Karpas-422 (cell line): ENCODE measurements around the gene HYKK. TPM values are rescaled to one million over a fixed set of nuclear protein-coding genes. Genes with fewer than 3 reads are reported as not detected.
"Not testable (repeated sequence)": the region's sequence is repeated elsewhere in the genome, so short reads cannot be mapped to it uniquely, and the experiment has no call there.

Experiments used
- DNase-seq: peaks from one replicate; pipeline ENCODE4 v3.0.0-alpha.2; 2015
- H2AFZ ChIP-seq: fragments of 200-600 bp; sonication (generic); 2 replicates; pipeline ENCODE4 v1.6.1; 2014; ENCODE audit warnings: antibody characterized with exemption, low read length, mixed read lengths
- H3K27ac ChIP-seq: fragments of 200-600 bp; sonication (generic); 2 replicates; pipeline ENCODE4 v1.5.1; 2014; ENCODE audit warnings: mild to moderate bottlenecking, low read length, moderate library complexity
- H3K27me3 ChIP-seq: fragments of 200-600 bp; sonication (generic); 2 replicates; pipeline ENCODE4 v1.6.1; 2014; ENCODE audit warnings: low read length, mixed read lengths
- H3K36me3 ChIP-seq: fragments of 200-600 bp; sonication (generic); 2 replicates; pipeline ENCODE4 v1.6.1; 2014; ENCODE audit warnings: low read length, mixed read lengths; ENCODE audit not compliant: insufficient read depth
- H3K4me1 ChIP-seq: fragments of 200-600 bp; sonication (generic); 2 replicates; pipeline ENCODE4 v1.6.1; 2014; ENCODE audit warnings: mild to moderate bottlenecking, low read length, mixed read lengths
- H3K4me2 ChIP-seq: fragments of 200-600 bp; sonication (generic); 2 replicates; pipeline ENCODE4 v1.6.1; 2014; ENCODE audit warnings: low read length, low read depth, mild to moderate bottlenecking; ENCODE audit not compliant: poor library complexity, severe bottlenecking
- H3K4me3 ChIP-seq: fragments of 200-600 bp; sonication (generic); 2 replicates; pipeline ENCODE4 v1.5.1; 2014; ENCODE audit warnings: mild to moderate bottlenecking, antibody characterized with exemption, low read length, mixed read lengths
- H3K79me2 ChIP-seq: fragments of 200-600 bp; sonication (generic); 2 replicates; pipeline ENCODE4 v1.6.1; 2014; ENCODE audit warnings: mild to moderate bottlenecking, low read length, mixed read lengths
- H3K9ac ChIP-seq: fragments of 200-600 bp; sonication (generic); 2 replicates; pipeline ENCODE4 v1.6.0; 2014; ENCODE audit warnings: low read length
- H3K9me2 ChIP-seq: fragments of 200-600 bp; sonication (generic), shearing (Covaris generic); replicated peaks from 2 replicates; pipeline ENCODE4 v1.6.0; 2014; ENCODE audit warnings: mild to moderate bottlenecking, low read length, moderate library complexity; ENCODE audit not compliant: insufficient read depth
- H3K9me3 ChIP-seq: fragments of 300-700, 200-600 bp; sonication (generic); 2 replicates; pipeline ENCODE4 v1.6.1; 2014; ENCODE audit warnings: low read length, mixed read lengths
- H4K20me1 ChIP-seq: fragments of 200-600 bp; sonication (generic); 2 replicates; pipeline ENCODE4 v1.6.1; 2014; ENCODE audit warnings: mild to moderate bottlenecking, antibody characterized with exemption, low read length, low read depth; ENCODE audit not compliant: insufficient read depth
- total RNA-seq: library from RNA; depleted of rRNA; stranded (reverse); fragments of >200 nt; shearing (Covaris generic); gene quantifications from 2 replicates; pipeline ENCODE4 v1.2.3, GENCODE V29; 2014; ENCODE audit warnings: low replicate concordance

The HYKK gene
- total RNA-seq, 1 experiment from 2014 or later, result 1.2 TPM

DNA sequence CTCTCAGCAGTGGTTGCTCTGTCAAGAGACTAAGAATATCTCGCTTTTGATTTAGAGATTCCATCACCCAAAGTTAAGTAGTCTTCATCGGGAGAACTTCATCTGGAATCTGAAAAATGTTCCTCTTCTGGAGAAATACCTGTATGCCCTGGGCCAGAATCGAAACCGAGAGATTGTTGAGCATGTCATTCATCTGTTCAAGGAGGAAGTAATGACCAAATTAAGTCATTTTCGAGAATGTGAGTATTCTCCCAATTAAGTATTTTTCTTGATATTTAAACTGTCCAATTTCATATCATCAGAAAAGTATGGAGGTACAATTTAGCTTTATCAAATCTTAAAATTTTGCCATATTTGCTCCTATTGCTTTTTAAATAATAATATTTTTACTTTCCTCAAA, 19.9 kb downstream of the HYKK start:
- Histone ChIP-seq H3K9me3 (no peaks in the 10 kb centered on the region), H3K79me2 (no peaks in the 10 kb centered on the region), H3K4me3 (no peak overlapping the region), H3K4me2 (no peak overlapping the region), H3K27ac (no peak overlapping the region), H3K9me2 (no peaks in the 10 kb centered on the region), H4K20me1 (no peaks in the 10 kb centered on the region), H3K36me3 (no peaks in the 10 kb centered on the region), H3K9ac (no peak overlapping the region), H3K27me3 (no peaks in the 10 kb centered on the region), H2AFZ (no peak overlapping the region), H3K4me1 (no peaks in the 10 kb centered on the region; the same call in 1 of the 2 replicates)
- DNase-seq, result no peak

DNA sequence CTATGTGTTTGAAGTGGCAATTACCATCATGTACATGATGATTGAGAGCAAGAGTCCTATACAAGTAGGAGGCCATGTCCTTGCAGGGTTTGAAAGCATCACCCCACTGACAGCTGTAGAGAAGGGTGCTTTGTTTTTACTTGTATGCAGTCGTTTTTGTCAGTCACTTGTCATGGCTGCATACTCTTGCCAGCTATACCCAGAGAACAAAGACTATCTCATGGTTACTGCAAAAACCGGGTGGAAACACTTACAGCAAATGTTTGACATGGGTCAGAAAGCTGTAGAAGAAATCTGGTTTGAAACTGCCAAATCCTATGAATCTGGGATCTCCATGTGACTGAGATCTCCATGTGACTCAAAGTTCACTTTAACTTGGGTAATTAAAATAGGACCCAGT, 26.0 kb downstream of the HYKK start:
- Histone ChIP-seq H3K79me2 (no peaks in the 10 kb centered on the region), H3K36me3 (no peaks in the 10 kb centered on the region)

DNA sequence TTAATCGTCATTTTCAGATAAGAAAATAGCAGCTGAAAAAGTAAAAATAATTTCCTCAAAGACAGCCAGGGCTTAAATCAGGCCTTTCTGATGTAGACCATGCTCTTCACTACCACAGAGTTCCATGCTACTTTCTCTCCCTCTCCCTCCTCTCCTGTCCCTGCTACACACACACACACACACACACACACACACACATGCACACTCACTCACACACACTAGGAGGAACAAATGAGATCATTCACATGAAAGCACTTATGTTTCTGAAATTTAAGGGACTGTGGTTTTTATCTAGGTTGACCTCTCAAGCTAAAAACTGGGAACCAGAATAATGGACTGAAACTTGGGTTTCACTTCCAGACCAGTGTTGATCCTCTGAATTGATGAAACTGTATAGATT, 28.8 kb downstream of the HYKK start:
- Histone ChIP-seq H4K20me1 (no peaks in the 10 kb centered on the region), H3K36me3 (no peaks in the 10 kb centered on the region), H3K4me1 (peaks cover 5% of the 10 kb centered on the region), H3K9me2 (no peaks in the 10 kb centered on the region), H3K4me3 (no peak overlapping the region), H3K79me2 (peaks cover 10% of the 10 kb centered on the region), H3K9ac (no peak overlapping the region), H3K27ac (no peak overlapping the region), H2AFZ (no peak overlapping the region), H3K27me3 (no peaks in the 10 kb centered on the region), H3K9me3 (no peaks in the 10 kb centered on the region), H3K4me2 (no peak overlapping the region)
- DNase-seq, result peak; percentile 33

More for the DNA sequence above, 26.0 kb downstream of the HYKK start:
- Histone ChIP-seq H3K4me3 (no peak overlapping the region), H3K27me3 (no peaks in the 10 kb centered on the region), H3K4me1 (no peaks in the 10 kb centered on the region; the same call in 1 of the 2 replicates), H3K9me2 (no peaks in the 10 kb centered on the region), H3K4me2 (no peak overlapping the region), H3K9ac (no peak overlapping the region), H3K27ac (no peak overlapping the region), H4K20me1 (no peaks in the 10 kb centered on the region), H2AFZ (no peak overlapping the region), H3K9me3 (no peaks in the 10 kb centered on the region)
- DNase-seq, result peak; percentile 9

DNA sequence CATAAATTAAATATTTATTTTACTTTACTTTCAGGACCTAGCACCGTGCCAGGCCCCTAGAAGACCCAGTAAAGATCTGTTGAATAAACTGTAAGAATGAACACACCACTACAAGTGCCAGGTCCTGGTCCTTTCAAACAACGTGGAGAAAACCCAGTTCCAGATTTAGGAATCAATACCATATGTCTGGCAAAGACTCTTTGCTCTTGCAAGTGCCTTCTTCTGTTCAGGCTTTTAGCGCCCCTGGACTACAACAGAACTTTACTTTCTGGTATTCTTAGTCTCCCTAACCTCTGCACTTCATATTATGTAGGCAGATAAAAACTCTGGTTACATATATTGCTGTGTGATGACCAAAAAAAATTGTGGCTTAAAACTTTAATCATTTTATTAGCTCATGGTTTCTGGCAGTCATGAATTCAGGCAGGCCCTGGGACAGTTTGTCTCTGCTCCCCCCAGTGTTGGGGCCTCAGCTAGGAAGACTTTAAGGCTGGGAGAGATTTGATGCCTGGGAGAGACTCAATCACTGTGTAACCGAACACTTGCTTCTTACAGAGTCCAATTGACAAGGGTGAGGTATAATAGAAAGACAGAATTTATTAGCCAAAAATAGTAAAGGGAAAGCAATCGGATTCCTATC, 30.0 kb downstream of the HYKK start:
- H2AFZ ChIP-seq, result no peak overlapping the region
- DNase-seq, result peak; percentile 40
- H3K4me2 ChIP-seq, result no peak overlapping the region
- H4K20me1 ChIP-seq, result peaks cover 4% of the 10 kb centered on the region; the same call in 1 of the 2 replicates
- no peak overlapping the region for H3K27ac ChIP-seq
- H3K4me3 ChIP-seq, result no peak overlapping the region
- peaks cover 22% of the 10 kb centered on the region for H3K79me2 ChIP-seq
- no peaks in the 10 kb centered on the region for H3K9me3 ChIP-seq
- no peaks in the 10 kb centered on the region for H3K27me3 ChIP-seq
- no peaks in the 10 kb centered on the region for H3K9me2 ChIP-seq
- no peak overlapping the region for H3K9ac ChIP-seq
- peaks cover 15% of the 10 kb centered on the region for H3K4me1 ChIP-seq
- peaks cover 9% of the 10 kb centered on the region; the same call in 1 of the 2 replicates for H3K36me3 ChIP-seq

DNA sequence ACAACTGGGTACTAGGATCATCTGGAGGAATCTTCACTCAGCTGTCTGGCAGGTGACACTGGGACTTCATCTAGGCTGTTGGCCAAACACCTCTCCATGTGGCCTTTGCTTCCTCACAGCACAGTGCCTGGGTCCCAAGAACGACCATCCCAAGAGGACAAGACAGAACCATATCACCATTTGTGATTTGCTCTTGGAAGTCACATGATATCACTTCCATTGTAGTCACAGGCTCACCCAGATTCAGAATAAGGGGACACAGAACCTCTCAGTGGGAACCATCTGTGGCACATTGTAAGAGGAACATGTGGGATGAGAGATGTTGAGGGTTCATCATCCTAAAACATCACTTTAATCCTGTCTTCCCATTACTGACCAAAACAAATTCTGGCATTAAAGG, 31.0 kb downstream of the HYKK start:
- no peak overlapping the region for H3K27ac ChIP-seq
- no peak overlapping the region for H3K9ac ChIP-seq
- H3K9me2 ChIP-seq, result no peaks in the 10 kb centered on the region
- no peaks in the 10 kb centered on the region for H3K27me3 ChIP-seq
- peaks cover 30% of the 10 kb centered on the region for H3K79me2 ChIP-seq
- no peak overlapping the region for H3K4me3 ChIP-seq
- H3K9me3 ChIP-seq, result no peaks in the 10 kb centered on the region
- H4K20me1 ChIP-seq, result peaks cover 10% of the 10 kb centered on the region; the same call in 1 of the 2 replicates
- H3K36me3 ChIP-seq, result peaks cover 17% of the 10 kb centered on the region; the same call in 1 of the 2 replicates
- peaks cover 17% of the 10 kb centered on the region for H3K4me1 ChIP-seq
- no peak overlapping the region for H3K4me2 ChIP-seq
- DNase-seq, result peak; percentile 32
- H2AFZ ChIP-seq, result no peak overlapping the region

DNA sequence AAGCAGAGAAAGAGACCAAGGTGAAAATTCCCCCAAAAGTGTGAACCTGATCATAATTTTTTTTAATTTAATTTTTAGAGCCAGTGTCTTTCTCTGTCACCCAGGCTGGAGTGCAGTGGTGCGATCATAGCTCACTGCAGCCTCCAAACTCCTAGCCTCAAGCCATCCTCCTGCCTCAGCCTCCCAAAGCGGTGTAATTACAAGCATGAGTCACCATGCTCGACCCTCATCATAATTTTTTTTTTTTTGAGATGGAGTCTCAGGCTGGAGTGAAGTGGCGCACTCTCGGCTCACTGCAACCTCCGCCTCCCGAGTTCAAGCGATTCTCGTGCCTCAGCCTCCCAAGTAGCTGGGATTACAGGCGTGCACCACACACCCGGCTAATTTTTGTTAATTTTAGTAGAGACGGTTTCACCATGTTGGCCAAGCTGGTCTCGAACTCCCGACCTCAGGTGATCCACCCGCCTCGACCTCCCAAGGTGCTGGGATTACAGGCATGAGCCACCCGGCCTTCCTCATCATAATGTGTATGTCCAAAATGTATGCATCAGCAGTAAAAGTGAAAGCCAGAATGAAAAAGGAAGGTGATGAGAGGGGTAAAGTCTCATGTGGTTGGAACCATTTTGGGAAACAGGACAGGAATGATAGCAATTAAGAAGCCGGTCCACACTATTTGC, 32.2 kb downstream of the HYKK start:
- Histone ChIP-seq H2AFZ (peak overlapping the region; percentile 51), H3K4me1 (peaks cover 17% of the 10 kb centered on the region), H3K4me2 (peak overlapping the region; percentile 85), H3K36me3 (peaks cover 23% of the 10 kb centered on the region; the same call in 1 of the 2 replicates), H3K9ac (peak overlapping the region; percentile 83), H3K79me2 (peaks cover 30% of the 10 kb centered on the region), H3K4me3 (peak overlapping the region; percentile 86)
- not testable (repeated sequence) for H3K9me2 ChIP-seq, H3K27me3 ChIP-seq, H3K27ac ChIP-seq, H4K20me1 ChIP-seq, H3K9me3 ChIP-seq
- peak; percentile 21 for DNase-seq

DNA sequence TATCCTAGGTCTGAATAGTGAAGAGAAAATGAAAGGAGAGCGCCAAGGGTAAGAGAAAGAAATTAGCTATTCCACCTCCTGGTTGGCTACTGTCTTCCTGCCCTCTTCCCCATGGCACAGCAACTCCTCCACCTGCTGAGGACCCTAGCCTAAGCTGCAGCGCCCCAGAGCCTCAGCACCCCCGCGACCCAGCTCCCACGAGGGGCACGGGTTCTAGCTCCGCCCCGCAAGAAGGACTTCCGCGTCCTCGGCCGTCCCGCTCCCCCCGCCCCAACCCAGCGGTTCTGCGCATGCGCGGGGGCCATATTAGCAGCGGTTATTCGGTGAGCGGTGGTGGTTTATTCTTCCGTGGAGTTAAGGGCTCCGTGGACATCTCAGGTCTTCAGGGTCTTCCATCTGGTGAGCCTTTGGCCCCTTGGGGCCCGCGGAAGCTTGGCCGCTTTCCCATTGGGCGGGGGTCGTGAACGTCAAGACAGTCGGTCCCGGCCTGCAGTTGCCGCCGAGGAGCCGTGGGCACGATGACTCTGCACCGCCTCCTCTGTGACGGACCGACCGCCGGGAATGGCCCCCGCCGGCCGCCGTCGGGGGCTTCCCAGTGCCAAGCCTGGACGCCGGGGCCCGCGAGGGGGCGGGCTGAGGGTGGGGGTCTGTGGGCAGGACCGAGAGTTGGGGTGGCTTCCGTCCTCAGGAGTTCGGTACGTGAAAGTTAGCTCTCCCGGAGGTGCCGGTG, 32.9 kb downstream of the HYKK start, which contains the start of gene PSMA4:
TSS of gene PSMA4 (plus strand) at position 304 of the 730 bp plus-strand sequence. CDS start 1,484 bp downstream, outside the sequence.
- Histone ChIP-seq H3K9me2 (no peaks in the 10 kb centered on the region), H3K79me2 (peaks cover 30% of the 10 kb centered on the region), H3K4me3 (peak within 1 kb of the TSS; percentile 86), H3K27ac (peak within 1 kb of the TSS; percentile 56; the same call in 1 of the 2 replicates), H3K27me3 (no peaks in the 10 kb centered on the region), H3K9ac (peak within 1 kb of the TSS; percentile 83), H3K9me3 (no peaks in the 10 kb centered on the region), H3K4me1 (peaks cover 17% of the 10 kb centered on the region), H3K4me2 (peak within 1 kb of the TSS; percentile 85), H3K36me3 (peaks cover 30% of the 10 kb centered on the region), H2AFZ (peak within 1 kb of the TSS; percentile 51), H4K20me1 (peaks cover 10% of the 10 kb centered on the region; the same call in 1 of the 2 replicates)
- peak; percentile 97 for DNase-seq
